Esophagus squamous epithelium (tissue), 5 donors: Measurements from ENCODE around the gene FCGBP. TPM values are rescaled to one million over a fixed set of nuclear protein-coding genes. Genes with fewer than 3 reads are reported as not detected.

Source experiments
- DNase-seq: peaks from one replicate; lab custom pipeline; 2025; lab: John Stamatoyannopoulos, UW
- H3K27ac ChIP-seq, 4 donors: fragments of 200-600 bp; sonication (generic); one replicate each; pipeline ENCODE4 v1.5.1; 2016 to 2019; ENCODE audit warnings: mild to moderate bottlenecking in 1 of 4
- H3K27me3 ChIP-seq, 4 donors: fragments of 200-600 bp; sonication (generic); 1 replicate in 3 of 4; 2 replicates in 1 of 4; pipeline versions ENCODE4 v1.5.1 to v1.6.0; 2017 to 2021; ENCODE audit warnings: antibody characterized with exemption in 1 of 4
- H3K36me3 ChIP-seq, 3 donors: fragments of 200-600 bp; sonication (generic); one replicate each; pipeline ENCODE4 v1.5.1; 2016 to 2019
- H3K4me1 ChIP-seq, 3 donors: fragments of 200-600 bp; sonication (generic); one replicate each; pipeline ENCODE4 v1.5.1; 2017 to 2019
- H3K4me3 ChIP-seq, 4 donors: fragments of 200-600 bp; sonication (generic); 1 replicate in 3 of 4; 2 replicates in 1 of 4; pipeline ENCODE4 v1.5.1; 2016 to 2019; ENCODE audit warnings: mild to moderate bottlenecking in 2 of 4, moderate library complexity in 1 of 4
- H3K9me3 ChIP-seq, 3 donors: fragments of 200-600 bp; sonication (generic); one replicate each; pipeline ENCODE4 v1.5.1; 2016 to 2019
- POLR2A ChIP-seq, 4 donors: fragments of 450-650 bp; IDR thresholded peaks; one replicate each; pipeline ENCODE4 v1.6.1; 2017; ENCODE audit warnings: antibody characterized with exemption in 4 of 4, mild to moderate bottlenecking in 4 of 4, moderate library complexity in 3 of 4
- WGBS, 2 donors: methylation state at CpG; one replicate each; pipeline ENCODE4 v1.1.5; 2018; 5-methylcytosine and 5-hydroxymethylcytosine counted together
- intact Hi-C: fragments of 100-400 bp; cut with DNase I; formaldehyde crosslinking; loops from one replicate; pipeline ENCODE4 v1.15.0; 2022
- total RNA-seq, 4 donors: library from RNA; depleted of rRNA; stranded (reverse); fragments of >200 nt; gene quantifications; one replicate each; pipeline ENCODE4 v1.1.0, GENCODE V29; 2016
- TF ChIP-seq, protein P1 (sequence below), 6 experiments: fragments of 450-650 bp in 4 of 6; fragments of 200-600 bp in 2 of 6; sonication (generic) in 2 of 6; IDR thresholded peaks; one replicate each; pipeline ENCODE4 v1.5.1; 2016 to 2019; ENCODE audit warnings: antibody characterized with exemption in 6 of 6, mild to moderate bottlenecking in 4 of 6, moderate library complexity in 4 of 6
- donor health status: DM: yes; HTN: yes; CAD: no.

FCGBP gene
- total RNA-seq, 4 donors from 2014 or later, result 5.7 to 79.9 (median 41.0) TPM

DNA sequence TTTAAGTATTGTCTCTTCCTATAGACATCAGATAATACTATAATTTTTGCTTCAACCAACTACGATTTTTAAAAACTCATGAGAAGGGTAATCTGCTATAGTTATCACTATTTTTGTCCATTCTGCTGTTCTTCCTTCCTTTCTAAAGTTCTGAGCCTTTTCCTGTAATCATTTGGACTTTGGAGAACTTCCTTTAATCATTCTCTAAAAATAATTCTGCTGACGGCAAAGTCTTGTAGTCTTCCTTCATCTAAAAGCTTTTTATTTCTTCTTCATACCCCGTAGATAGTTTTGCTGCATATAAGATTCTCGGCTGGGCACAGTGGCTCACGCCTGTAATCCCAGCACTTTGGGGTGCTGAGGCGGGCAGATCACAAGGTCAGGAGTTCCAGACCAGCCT, 5.1 kb upstream of the FCGBP start:
- Histone ChIP-seq H3K4me3 (no peak overlapping the region), H3K9me3 (peaks cover 0 to 8% (median 0%) of the 10 kb centered on the region in 3 donors), H3K36me3 (no peaks in the 10 kb centered on the region), H3K27ac (no peak overlapping the region), H3K27me3 (peaks cover 0 to 17% (median 0%) of the 10 kb centered on the region in 4 donors), H3K4me1 (peaks cover 0 to 26% (median 7%) of the 10 kb centered on the region in 3 donors)
- TF ChIP-seq, protein P1, sequence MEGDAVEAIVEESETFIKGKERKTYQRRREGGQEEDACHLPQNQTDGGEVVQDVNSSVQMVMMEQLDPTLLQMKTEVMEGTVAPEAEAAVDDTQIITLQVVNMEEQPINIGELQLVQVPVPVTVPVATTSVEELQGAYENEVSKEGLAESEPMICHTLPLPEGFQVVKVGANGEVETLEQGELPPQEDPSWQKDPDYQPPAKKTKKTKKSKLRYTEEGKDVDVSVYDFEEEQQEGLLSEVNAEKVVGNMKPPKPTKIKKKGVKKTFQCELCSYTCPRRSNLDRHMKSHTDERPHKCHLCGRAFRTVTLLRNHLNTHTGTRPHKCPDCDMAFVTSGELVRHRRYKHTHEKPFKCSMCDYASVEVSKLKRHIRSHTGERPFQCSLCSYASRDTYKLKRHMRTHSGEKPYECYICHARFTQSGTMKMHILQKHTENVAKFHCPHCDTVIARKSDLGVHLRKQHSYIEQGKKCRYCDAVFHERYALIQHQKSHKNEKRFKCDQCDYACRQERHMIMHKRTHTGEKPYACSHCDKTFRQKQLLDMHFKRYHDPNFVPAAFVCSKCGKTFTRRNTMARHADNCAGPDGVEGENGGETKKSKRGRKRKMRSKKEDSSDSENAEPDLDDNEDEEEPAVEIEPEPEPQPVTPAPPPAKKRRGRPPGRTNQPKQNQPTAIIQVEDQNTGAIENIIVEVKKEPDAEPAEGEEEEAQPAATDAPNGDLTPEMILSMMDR (IDR thresholded peaks at IDR 0.05), result no peak
- TF ChIP-seq POLR2A (IDR thresholded peaks at IDR 0.05), result no peak
- no peak for DNase-seq
- intact Hi-C loops, result no loop called here
- WGBS, 2 donors, result 67 to 87% methylated on average over 3 to 5 of the region's 6 CpGs

DNA sequence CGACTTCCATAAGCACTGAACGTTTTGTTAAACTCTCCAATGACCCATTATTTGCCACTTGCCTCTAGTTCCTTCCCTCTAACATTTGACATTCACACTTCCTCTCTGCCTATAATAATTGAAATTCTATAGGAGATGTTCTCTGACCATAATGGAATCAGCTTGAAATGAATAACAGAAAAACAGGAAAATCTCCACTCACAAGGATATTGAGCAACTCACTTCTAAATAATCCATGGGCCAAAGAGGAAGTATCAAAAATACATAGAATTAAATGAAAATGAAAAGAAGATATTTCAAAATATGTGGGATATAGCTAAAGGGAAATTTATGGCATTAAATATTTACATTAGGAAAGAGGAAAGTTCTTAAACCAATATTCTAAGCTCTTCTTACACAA, 3.4 kb upstream of the FCGBP start:
- Histone ChIP-seq H3K27me3 (peaks cover 0 to 19% (median 0%) of the 10 kb centered on the region in 4 donors), H3K4me1 (peaks cover 0 to 16% (median 4%) of the 10 kb centered on the region in 3 donors), H3K9me3 (peaks cover 0 to 8% (median 0%) of the 10 kb centered on the region in 3 donors), H3K36me3 (no peaks in the 10 kb centered on the region), H3K27ac (no peak overlapping the region), H3K4me3 (no peak overlapping the region)
- no peak for DNase-seq
- intact Hi-C loops, result no loop called here
- TF ChIP-seq, protein P1 (IDR thresholded peaks at IDR 0.05), result no peak
- TF ChIP-seq POLR2A (IDR thresholded peaks at IDR 0.05), result no peak
- 42 to 50% methylated on average over 2 of the region's 2 CpGs for WGBS, 2 donors

DNA sequence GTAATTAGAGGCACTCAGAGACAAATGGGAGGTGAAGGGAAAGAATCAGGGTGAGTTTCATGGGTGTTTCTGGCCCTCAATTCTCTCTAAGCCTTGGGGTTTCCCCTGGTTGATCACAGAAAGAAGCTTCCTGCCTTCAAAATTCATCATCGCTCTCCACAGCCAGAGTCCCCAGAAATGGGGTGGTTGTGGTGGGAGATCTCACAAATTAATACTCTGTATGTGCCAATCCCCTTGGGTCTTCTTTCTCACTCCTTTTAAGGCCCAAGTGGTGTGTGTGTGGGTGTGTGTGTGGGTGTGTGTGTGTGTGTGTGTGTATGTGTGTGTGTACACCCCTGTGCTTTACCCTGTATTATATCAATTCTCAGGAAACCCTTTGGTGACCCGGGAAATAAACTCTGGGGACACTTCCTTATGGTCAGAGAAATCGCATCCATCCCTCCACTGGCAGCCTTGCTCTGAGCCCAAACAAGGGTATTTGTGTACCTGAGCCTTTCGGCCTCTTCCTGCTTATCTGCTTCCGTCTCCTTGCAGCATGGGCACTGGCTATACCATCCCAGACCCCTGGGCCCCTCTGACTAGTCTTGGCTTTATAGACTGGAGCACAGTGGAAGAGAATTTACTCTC, 2.8 kb upstream of the FCGBP start:
- H3K36me3 ChIP-seq, result no peaks in the 10 kb centered on the region
- WGBS, 2 donors, result 71 to 76% methylated on average over 5 of the region's 5 CpGs
- no peak for DNase-seq
- H3K4me1 ChIP-seq, result peaks cover 0 to 13% (median 4%) of the 10 kb centered on the region in 3 donors
- no peak overlapping the region for H3K4me3 ChIP-seq
- H3K27me3 ChIP-seq, result peaks cover 0 to 19% (median 0%) of the 10 kb centered on the region in 4 donors
- intact Hi-C loops, result no loop called here
- TF ChIP-seq, protein P1 (IDR thresholded peaks at IDR 0.05), result no peak
- no peak for TF ChIP-seq POLR2A (IDR thresholded peaks at IDR 0.05)
- no peak overlapping the region for H3K27ac ChIP-seq
- H3K9me3 ChIP-seq, result peaks cover 0 to 8% (median 0%) of the 10 kb centered on the region in 3 donors

DNA sequence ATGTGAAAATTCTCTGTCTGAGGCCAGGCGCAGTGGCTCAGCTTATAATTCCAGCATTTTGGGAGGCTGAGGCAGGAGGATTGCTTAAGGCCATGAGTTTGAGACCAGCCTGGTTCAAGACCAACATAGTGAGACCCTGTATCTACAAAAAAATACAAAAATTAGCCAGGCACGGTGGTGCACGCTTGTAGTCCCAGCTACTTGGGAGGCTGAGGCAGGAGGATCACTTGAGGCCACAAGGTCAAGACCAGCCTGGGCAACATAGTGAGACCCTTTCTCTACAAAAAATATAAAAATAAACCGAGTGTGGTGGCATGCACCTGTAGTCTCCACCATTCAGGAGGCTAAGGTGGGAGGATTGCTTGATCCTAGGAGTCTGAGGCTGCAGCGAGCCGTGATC, 2.2 kb upstream of the FCGBP start:
- Histone ChIP-seq H3K27me3 (peaks cover 0 to 19% (median 0%) of the 10 kb centered on the region in 4 donors), H3K4me3 (no peak overlapping the region), H3K27ac (no peak overlapping the region), H3K4me1 (peaks cover 0 to 12% (median 4%) of the 10 kb centered on the region in 3 donors), H3K9me3 (peaks cover 0 to 8% (median 0%) of the 10 kb centered on the region in 3 donors), H3K36me3 (no peaks in the 10 kb centered on the region)
- DNase-seq, result no peak
- no peak for TF ChIP-seq POLR2A (IDR thresholded peaks at IDR 0.05)
- TF ChIP-seq, protein P1 (IDR thresholded peaks at IDR 0.05), result no peak
- intact Hi-C loops, result no loop called here
- 92% methylated on average over 6 of the region's 6 CpGs for WGBS, 2 donors

DNA sequence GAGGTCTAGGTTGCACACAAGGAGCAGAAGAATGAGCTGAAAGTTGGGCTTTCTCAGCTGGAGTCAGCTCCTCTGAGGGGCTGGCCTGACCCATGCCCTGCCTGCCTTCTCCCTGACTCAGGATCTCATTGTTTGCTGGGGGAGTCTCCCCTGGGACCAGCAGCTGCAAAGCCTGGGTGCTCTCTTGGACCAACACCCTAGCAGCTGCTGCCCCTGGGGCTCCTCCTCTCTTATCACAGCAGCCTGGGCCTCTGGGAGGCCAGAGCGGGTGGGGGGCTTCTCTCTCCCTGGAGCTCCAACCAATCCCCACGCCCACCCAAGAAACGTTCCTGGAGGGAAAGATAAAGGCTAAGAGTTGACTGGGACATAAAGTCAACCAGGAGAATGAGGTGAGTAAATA, 1.6 kb upstream of the FCGBP start:
- intact Hi-C loops, result no loop called here
- peaks cover 0 to 8% (median 0%) of the 10 kb centered on the region in 3 donors for H3K9me3 ChIP-seq
- peaks cover 0 to 9% (median 1%) of the 10 kb centered on the region in 3 donors for H3K4me1 ChIP-seq
- no peak overlapping the region for H3K27ac ChIP-seq
- peaks cover 0 to 19% (median 0%) of the 10 kb centered on the region in 4 donors for H3K27me3 ChIP-seq
- TF ChIP-seq POLR2A (IDR thresholded peaks at IDR 0.05), result no peak
- TF ChIP-seq, protein P1 (IDR thresholded peaks at IDR 0.05), result no peak
- no peak overlapping the region for H3K4me3 ChIP-seq
- DNase-seq, result no peak
- H3K36me3 ChIP-seq, result no peaks in the 10 kb centered on the region
- WGBS, 2 donors, result 30% methylated on average over 2 of the region's 3 CpGs; no CpG with 5 or more reads in 1 of the 2 donors
